Measurements from ENCODE around the gene PPHLN1. TPM values are rescaled to one million over a fixed set of nuclear protein-coding genes. Genes with fewer than 3 reads are reported as not detected.

The PPHLN1 gene
- total RNA-seq, 2 experiments from 2014 or later = 100 to 105 TPM

DNA sequence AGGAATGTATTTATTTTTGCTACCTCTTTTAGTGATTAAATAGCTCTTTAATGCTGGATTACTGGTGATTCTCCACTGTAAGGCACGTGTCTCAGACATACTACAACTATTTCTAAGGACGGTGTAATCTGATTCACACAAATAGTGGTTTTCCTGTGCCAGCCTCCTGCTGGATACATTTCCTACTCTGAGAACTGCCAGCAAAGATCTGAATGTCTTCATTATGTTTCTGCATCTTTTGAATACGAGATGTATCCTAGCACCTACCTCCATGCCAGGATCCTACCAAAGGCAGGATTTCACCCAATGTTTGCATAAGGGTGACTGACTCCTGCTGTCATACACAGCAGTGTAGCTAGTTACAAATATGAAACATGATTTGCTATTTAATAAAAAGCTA lies 143.0 kb downstream of the PPHLN1 start:
- intact Hi-C loops (cut with DNase I, micrococcal nuclease) = no loop called here
- TF ChIP-seq, protein P1, sequence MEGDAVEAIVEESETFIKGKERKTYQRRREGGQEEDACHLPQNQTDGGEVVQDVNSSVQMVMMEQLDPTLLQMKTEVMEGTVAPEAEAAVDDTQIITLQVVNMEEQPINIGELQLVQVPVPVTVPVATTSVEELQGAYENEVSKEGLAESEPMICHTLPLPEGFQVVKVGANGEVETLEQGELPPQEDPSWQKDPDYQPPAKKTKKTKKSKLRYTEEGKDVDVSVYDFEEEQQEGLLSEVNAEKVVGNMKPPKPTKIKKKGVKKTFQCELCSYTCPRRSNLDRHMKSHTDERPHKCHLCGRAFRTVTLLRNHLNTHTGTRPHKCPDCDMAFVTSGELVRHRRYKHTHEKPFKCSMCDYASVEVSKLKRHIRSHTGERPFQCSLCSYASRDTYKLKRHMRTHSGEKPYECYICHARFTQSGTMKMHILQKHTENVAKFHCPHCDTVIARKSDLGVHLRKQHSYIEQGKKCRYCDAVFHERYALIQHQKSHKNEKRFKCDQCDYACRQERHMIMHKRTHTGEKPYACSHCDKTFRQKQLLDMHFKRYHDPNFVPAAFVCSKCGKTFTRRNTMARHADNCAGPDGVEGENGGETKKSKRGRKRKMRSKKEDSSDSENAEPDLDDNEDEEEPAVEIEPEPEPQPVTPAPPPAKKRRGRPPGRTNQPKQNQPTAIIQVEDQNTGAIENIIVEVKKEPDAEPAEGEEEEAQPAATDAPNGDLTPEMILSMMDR (IDR thresholded peaks at IDR 0.05) = no peak
- ChIA-PET CTCF (no interaction called here), POLR2A (no interaction called here)
- Mint-ChIP-seq H3K9me3 (no peaks in the 10 kb centered on the region), H3K4me1 (ENCODE audit: low read depth) (peaks cover 21% of the 10 kb centered on the region), H3K27ac (no peak overlapping the region), H3K36me3 (ENCODE audit: low read depth) (no peaks in the 10 kb centered on the region), H3K27me3 (peaks cover 60% of the 10 kb centered on the region), H3K4me3 (no peak overlapping the region)
- ATAC-seq (ENCODE audit: poor library complexity) = no peak
- DNase-seq = no peak
- H3K36me3 ChIP-seq (ENCODE audit: insufficient read depth, low read length) = no peaks in the 10 kb centered on the region
- peak overlapping the region; percentile 19 for H3K4me3 ChIP-seq (ENCODE audit: low read length)
- H3K9me3 ChIP-seq (ENCODE audit: control insufficient read depth in 1 of 2, insufficient read depth in 1 of 2, low read length in 2 of 2) = no peaks in the 10 kb centered on the region
- no peak overlapping the region for H3K27ac ChIP-seq (ENCODE audit: low read depth in 1 of 2, low read length in 2 of 2)
- no peaks in the 10 kb centered on the region for H3K4me1 ChIP-seq (ENCODE audit: insufficient read depth, low read length)
- H3K27me3 ChIP-seq (ENCODE audit: control insufficient read depth in 1 of 2, insufficient read depth in 2 of 2, low read length in 2 of 2) = peaks cover 0 to 4% of the 10 kb centered on the region in 2 experiments

DNA sequence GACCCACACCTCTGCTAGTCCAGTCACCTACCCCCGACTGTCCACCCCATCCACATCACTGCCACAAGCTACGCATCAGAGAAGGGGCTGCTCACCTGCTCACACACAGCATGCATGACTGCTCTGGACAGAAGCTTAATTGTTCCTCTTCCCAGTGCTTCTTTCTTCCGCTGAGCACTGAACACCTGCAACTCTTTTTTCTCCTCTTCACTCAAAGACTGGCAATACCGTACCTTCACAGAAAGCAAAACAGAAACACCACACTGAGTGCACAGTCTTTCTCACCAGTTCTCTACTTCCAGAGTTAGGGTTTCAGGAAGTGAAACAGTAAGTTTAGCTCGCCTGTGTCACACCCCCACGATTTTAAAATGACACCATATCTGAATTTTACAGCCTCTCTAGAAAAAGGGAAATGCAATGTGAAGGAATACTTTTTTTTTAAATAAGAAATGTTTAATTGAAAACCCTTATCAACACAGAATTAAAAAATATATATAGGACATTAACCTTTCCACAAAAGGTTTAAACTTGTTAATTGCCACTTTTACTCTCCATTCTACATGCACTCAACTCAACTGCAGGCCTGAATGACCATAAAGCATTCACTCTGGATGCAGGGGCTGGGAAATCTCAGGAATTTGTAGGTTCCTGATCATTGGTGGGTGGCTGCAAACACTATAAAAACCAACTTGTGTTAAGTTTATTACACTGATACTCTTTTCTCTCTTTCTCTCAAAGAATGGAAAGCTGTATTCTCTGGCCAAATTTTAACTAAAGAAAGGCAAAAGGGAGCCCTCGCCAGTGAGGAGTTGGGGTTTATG lies 143.6 kb downstream of the PPHLN1 start:
- Mint-ChIP-seq H3K9me3 (no peaks in the 10 kb centered on the region), H3K36me3 (ENCODE audit: low read depth) (no peaks in the 10 kb centered on the region), H3K4me3 (peak overlapping the region; percentile 23), H3K4me1 (ENCODE audit: low read depth) (peaks cover 21% of the 10 kb centered on the region), H3K27me3 (peaks cover 59% of the 10 kb centered on the region), H3K27ac (no peak overlapping the region)
- ChIA-PET POLR2A (no interaction called here), CTCF (no interaction called here)
- ATAC-seq (ENCODE audit: poor library complexity) (no peak), DNase-seq (peak in 2 of 14 experiments; percentile 30 to 31)
- Histone ChIP-seq H3K4me3 (ENCODE audit: low read length) (peak overlapping the region; percentile 19), H3K27me3 (ENCODE audit: control insufficient read depth in 1 of 2, insufficient read depth in 2 of 2, low read length in 2 of 2) (peaks cover 0 to 4% of the 10 kb centered on the region in 2 experiments), H3K27ac (ENCODE audit: low read depth in 1 of 2, low read length in 2 of 2) (no peak overlapping the region), H3K9me3 (ENCODE audit: control insufficient read depth in 1 of 2, insufficient read depth in 1 of 2, low read length in 2 of 2) (no peaks in the 10 kb centered on the region), H3K36me3 (ENCODE audit: insufficient read depth, low read length) (no peaks in the 10 kb centered on the region), H3K4me1 (ENCODE audit: insufficient read depth, low read length) (no peaks in the 10 kb centered on the region)
- intact Hi-C loops (cut with DNase I, micrococcal nuclease) = no loop called here
- TF ChIP-seq, protein P1 (IDR thresholded peaks at IDR 0.05) = no peak

DNA sequence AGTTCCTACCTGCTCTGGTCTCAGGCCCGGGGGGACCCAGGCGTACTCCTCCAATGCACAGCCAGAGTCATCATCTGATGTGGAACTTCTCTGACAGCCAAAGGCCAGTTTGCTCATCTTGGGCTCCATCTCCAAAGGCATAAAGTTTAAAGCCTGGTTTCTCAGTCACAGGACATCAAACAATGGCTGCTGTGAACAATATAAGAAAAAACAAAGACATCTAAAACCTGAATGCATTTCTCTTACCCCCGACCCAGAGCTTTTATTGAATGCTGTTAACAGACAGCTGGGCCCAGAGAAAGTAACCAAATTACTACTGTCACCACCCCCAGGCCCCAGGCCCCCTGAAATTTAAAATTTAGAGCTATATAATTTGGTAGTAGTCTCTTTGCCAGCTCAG lies 146.4 kb downstream of the PPHLN1 start:
- no peak overlapping the region for H3K27ac ChIP-seq (ENCODE audit: low read depth in 1 of 2, low read length in 2 of 2)
- intact Hi-C loops (cut with DNase I, micrococcal nuclease) = no loop called here
- peaks cover 55% of the 10 kb centered on the region for H3K27me3 Mint-ChIP-seq

More for the DNA sequence above, 146.4 kb downstream of the PPHLN1 start:
- Histone ChIP-seq H3K4me1 (ENCODE audit: insufficient read depth, low read length) (no peaks in the 10 kb centered on the region), H3K4me3 (ENCODE audit: low read length) (no peak overlapping the region), H3K27me3 (ENCODE audit: control insufficient read depth in 1 of 2, insufficient read depth in 2 of 2, low read length in 2 of 2) (peaks cover 0 to 12% of the 10 kb centered on the region in 2 experiments), H3K9me3 (ENCODE audit: control insufficient read depth in 1 of 2, insufficient read depth in 1 of 2, low read length in 2 of 2) (peaks cover 0 to 5% of the 10 kb centered on the region in 2 experiments), H3K36me3 (ENCODE audit: insufficient read depth, low read length) (no peaks in the 10 kb centered on the region)
- TF ChIP-seq, protein P1 (IDR thresholded peaks at IDR 0.05) = no peak
- POLR2A ChIA-PET = no interaction called here
- Mint-ChIP-seq H3K27ac (no peak overlapping the region), H3K9me3 (no peaks in the 10 kb centered on the region), H3K36me3 (ENCODE audit: low read depth) (no peaks in the 10 kb centered on the region), H3K4me3 (no peak overlapping the region), H3K4me1 (ENCODE audit: low read depth) (peaks cover 21% of the 10 kb centered on the region)
- ATAC-seq (ENCODE audit: poor library complexity) (no peak), DNase-seq (no peak)
- CTCF ChIA-PET = no interaction called here

Data from CD4-positive, alpha-beta T cell (primary cell).